GM21717 (cell line): Measurements from ENCODE around the gene SLC24A4.
"Not testable (repeated sequence)": the region's sequence is repeated elsewhere in the genome, so short reads cannot be mapped to it uniquely, and the experiment has no call there.

ENCODE experiments used
- ATAC-seq: cut with Tn5 transposase; IDR thresholded peaks from one replicate; pipeline ENCODE4 v1.9.1; 2021; ENCODE audit warnings: mild to moderate bottlenecking, moderate library complexity; ENCODE audit not compliant: unreplicated experiment

The SLC24A4 gene

DNA sequence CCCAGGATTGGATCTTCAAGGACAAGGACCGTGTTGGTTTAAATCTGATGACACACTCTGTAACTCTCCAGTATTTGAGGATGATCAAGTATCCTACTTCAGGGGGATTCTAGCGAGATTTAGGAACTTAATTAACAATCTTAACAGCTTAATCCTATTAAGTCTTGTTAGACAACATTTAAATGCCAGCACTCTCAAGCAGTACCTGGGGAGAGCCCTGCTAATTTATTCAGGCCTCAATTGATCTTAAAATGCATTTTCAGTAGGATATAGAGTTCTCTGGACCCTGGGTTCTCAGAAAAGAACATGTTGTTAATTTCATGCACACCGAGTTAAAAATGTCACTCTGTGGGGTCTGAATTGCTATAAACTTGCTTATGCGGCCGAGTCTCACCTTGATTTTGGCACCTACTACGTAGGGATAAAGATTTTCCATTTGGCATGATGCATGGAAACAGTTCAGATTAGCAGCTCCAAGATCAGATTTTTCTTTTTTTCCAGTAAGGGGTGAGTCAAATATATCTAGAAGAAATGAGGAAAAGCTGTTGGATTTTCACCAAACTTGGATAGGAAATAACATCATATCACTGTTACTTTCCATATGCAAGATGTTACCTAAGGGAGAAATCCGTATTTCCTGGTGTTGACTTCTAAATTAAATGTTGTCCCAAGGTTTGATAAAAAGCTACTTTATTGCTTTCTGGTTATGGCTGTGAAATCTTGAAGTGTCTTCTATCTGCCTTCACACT lies 76.1 kb downstream of the SLC24A4 start:
- ATAC-seq: no peak

DNA sequence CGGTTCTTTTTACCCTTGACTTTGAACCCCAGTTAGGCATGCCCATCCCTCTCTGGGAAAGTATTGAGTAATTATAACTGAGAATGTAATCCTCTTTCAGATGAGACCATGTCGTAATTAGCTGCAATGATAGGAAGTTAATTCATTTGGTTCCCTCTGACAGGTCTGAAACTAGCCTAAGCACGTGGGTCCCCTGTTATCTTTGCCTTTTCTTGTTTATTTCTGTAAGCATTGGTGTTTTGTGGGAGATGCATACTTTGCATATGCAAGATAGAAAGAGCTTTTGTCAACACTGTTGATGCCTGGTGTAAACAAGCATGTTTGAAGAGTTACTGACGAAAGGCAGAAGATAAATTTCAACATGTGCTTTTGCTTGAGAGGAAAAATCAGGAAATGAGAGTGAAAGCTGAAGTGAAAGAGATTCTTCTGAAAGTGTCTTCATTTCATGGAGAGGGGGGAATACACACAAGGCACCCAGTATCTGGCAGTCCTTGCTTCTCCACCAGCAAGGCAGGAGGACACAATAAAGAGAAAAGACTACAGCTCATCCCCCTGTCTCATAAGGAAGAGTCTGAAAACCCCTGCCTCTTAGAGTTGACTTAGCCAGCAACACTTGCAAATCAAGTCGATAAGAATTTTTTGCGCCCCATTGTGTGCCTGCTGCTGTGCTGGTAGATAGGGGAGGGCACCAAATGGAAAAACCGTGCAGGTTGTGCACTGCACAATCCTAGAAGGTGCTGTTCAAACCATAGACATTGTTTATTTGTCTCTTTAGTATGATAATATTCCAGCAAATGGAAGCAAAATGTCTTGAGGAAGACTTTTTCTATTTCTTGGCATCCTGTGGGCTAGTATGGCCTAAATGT lies 77.8 kb downstream of the SLC24A4 start:
- peak; percentile 74 for ATAC-seq

DNA sequence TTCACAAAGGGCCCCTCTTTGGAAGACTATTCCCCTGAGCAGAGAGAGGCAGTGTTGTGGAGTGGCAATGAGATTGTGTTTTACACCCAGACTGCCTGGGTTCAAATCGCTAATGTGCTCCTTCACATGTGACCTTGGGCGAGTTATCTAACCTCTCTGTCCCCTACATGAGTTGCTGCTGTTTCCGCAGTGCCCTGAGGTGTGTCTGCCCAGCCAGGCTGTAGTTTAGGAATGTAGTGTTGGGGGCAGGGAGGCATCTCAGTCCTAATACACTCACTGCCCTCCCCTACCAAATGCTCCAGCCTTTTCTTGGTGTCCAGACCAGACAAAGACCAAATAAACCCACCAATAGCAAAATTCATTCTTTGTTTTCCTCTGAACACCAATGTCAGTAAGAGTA lies 78.6 kb downstream of the SLC24A4 start:
- no peak for ATAC-seq

DNA sequence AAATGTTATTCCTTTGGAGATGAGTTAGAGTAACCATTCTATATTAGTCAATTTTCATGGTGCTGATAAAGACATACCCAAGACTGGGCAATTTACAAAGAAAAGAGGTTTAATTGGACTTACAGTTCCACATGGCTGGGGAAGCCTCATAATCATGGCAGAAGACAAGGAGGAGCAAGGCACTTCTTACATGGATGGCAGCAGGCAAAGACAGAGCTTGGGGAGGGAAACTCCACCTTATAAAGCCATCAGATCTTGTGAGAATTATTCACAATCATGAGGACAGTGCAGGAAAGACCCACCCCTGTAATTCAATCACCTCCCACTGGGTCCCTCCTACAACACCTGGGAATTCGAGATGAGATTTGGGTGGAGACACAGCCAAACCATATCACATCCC lies 79.5 kb downstream of the SLC24A4 start:
- ATAC-seq: not testable (repeated sequence)

DNA sequence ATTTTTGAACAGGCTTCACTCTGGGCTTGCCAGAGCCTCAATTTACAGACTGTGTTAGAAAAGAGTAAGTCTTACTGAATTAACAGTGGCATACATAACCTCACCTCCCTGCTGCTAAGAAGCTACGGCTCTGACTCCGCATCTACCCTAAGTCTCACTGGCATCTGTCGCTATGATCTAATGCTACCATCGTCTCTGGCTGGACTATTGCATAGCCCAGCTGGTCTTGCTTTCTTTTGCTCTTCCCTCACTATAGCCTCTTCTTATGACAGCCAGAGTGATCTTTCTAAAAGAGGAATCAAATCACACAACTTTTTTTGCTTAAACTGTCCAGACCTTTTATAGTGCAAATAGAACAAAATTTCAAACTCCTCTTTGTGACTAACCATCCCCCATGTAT lies 81.1 kb downstream of the SLC24A4 start:
- no peak for ATAC-seq

DNA sequence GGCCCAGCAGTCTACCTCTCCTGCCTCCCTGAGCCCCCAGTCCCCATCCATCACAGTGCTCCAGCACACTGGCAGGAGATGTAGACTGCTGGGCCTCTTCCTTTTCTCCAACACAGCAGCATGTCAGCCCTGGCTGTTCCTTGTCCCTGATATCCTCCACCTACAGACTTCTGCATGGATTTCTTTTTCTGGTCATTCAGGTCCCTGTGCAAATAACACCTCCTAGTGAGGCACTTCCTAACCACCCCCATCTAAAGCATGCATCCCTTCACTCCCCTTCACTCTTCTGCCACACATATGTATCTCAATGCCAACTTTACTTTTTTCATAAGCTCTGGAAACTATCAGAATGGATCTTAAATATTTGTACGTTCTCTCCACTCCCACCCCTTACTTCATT lies 81.5 kb downstream of the SLC24A4 start:
- ATAC-seq: no peak

DNA sequence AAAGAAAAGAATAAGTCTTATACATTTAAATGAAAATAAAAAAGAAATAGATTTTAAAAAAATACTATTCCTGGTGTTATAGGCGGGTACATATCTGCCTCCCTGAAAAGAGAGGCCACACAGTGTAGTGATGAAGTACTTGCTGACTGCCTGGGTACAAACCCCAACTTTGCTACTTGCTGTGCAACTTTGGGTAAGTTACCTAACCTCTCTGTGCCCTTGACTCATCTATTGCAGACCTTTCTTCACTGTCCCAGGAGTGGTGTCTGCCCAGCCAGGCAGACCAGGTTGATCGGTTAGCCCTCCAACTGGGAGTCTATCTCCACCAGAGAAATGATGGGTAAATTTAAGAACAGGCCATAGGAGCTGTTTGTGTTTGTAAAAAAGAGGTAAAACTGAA lies 82.0 kb downstream of the SLC24A4 start:
- ATAC-seq: no peak

DNA sequence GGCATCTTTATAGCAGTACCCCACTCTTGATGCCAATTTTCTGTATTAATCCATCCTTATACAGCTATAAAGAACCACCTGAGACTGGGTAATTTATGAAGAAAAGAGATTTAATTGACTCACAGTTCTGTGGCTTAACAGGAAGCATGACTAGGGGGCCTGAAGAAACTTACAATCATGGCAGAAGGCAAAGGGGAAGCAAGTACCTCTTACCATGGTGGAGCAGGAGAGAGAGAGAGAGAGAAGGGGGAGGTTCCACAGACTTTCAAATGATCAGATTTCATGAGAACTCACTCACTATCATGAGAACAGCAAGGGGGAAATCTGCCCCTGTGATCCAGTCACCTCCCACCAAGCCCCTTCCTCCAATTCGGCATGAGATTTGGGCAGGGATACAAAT lies 84.4 kb downstream of the SLC24A4 start:
- ATAC-seq: no peak

DNA sequence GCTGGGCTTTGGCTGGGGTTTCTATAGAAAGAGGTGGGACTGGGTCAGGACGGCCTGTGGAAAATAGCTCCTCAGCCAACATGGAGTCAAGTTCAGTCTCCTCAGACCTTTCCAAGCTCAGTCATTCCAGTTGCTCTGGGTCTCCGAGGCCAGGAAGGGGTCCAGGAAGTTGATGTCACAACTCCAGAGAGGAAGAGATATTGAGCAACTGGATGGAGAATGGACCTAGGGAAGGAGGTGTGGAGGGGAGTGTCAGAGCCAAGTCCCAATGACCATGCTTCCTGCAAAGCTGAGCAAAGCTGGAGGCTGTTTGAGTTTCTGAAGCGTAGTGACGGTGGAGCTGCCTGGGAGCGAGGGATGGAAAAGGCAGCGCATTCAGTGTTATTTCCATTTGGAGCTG lies 86.1 kb downstream of the SLC24A4 start:
- ATAC-seq: no peak

DNA sequence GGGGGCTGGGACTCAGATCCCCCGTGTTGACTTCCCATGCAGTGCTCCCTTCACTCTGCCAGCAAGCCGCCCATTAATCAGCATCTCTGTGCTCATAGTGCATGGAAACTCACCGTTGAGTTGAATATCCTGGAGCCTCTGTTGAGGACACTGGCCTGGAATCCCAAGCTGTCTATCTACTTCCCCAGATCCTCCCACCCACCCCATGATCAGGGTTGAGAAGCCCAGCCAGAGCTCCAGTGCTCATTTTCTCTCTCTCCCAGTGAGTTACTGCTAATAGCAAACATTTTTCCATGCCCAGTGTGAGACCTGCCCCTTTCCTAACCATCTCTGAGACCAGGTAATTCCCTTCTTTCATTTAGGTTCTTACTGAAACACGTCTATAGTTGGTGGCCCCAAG lies 88.2 kb downstream of the SLC24A4 start:
- ATAC-seq: no peak

DNA sequence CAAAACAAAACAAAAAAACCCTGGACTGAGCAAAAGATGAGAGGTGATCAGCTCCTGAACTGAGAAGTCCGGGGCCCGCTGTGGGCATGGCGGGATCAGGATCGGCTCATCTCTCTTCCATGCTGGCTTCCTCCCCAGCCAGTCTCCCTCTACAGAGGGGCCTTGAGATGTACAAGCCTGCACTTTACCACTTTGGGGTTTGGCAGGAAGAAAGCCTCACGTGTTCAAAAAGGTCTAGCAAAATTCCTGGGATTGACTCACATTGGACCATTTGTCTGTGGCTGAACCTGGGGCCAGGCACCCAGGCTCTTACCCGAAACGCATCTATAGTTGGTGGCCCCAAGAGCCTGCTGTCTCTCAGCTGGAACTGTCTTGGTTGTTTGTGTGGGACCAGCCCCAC lies 89.0 kb downstream of the SLC24A4 start:
- ATAC-seq: no peak

DNA sequence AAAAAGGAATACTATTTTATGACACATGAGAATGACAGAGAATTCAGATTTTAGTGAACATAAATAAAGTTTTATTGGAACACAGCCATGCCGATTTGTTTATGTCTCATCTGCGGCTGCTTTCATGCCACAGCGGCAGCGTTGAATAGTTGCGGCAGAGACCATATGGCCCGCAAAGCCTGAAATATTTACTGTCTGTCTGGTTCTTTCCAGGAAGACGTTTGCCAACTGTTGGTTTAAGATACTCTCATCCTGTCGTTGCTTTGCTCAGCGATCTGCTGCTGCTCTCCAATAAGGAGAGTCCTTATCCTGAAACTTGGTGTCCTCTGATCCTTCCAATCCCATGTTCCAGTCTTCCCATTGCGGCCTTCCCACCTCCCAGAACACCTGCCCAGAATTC lies 89.9 kb downstream of the SLC24A4 start:
- ATAC-seq: no peak

DNA sequence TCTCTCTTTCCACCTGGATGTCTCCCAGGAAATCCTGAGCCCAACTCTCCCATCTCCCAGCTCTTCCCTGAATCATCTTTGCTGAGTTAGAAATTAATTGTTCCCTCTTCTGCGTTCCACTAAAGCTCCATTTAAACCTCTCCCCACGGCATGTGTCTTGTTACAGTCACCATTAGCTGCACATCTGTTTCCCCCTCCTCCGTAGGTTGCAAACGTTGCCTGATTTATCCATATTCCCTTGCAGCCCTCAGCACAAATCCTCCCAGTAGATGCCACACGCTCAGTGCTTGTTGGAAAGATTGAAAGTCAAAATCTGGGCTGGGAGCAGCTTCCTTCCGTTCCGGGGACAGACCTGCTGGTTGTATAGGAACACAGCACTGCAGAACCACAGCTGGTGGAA lies 90.4 kb downstream of the SLC24A4 start:
- no peak for ATAC-seq

DNA sequence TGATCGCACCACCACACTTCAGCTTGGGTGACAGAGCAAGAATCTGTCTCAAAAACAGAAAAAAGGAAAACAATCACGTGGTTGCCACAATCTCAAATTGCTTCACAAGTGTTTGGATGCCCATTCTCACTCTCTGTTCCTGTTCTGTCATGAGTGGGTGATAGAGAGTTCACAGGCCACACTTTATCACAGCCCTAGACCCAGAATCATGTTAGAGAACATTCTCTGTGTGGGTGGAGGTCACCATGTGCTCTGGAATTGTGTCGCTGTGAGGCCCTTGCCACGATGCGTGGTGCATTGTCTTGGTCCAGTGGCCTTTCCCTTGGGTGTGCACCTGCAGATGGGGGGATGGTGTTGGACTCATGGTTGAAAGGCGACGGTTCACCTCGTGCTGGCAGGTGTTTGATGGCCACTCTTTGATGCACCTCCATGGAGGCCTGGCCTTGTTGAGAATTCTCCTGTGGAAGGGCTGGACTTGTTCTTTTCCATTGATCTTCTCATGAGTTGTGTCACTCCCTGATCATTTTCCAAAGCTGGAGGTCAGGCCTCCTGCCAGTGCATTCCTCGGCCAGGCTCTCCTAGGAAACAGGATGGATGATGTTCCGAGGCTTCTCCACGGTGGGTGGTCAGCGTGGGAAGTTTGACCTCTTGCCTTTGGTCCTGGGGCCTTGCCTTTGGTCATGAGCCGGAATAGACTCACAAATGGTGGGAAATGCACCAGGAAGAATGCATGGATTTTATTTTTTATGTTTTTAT lies 91.9 kb downstream of the SLC24A4 start:
- ATAC-seq: no peak

DNA sequence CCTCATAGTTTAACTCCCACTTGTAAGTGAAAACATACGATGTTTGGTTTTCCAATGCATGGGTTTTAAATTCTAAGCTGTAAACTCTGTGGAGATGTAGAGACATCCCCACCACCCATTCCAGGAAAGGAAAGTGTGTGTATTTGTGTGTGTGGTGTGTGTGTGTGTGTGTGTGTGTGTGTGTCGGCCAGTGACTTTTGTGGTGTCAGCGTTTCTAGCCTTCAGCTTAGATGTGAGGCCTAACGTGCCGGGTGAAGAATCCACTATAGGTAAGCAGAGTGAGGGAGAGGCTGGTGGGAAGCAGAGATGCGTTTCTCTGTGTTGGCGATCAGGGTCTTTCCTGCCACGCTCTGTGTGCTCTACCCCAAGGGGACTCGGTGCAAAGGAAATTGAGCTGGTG lies 93.0 kb downstream of the SLC24A4 start:
- ATAC-seq: no peak

DNA sequence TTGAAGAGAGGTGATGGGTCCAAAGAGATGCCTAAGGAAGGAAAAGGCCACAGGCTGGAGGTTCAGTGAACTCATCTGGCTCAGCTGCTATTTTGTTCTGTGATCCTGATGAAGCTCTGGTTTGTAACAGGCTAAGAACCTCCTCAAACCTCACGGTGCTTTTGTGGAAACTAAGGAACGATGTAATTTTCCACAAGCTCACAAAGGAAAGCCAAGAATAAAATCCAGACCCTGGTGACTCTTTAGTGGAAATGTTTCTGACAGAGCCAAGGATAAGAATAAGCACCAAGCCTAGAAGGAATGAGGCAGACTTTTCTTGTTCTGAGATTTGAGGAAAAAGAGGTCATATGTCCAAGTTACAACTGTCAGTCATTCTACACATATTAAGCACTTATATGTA lies 93.6 kb downstream of the SLC24A4 start:
- ATAC-seq: no peak

DNA sequence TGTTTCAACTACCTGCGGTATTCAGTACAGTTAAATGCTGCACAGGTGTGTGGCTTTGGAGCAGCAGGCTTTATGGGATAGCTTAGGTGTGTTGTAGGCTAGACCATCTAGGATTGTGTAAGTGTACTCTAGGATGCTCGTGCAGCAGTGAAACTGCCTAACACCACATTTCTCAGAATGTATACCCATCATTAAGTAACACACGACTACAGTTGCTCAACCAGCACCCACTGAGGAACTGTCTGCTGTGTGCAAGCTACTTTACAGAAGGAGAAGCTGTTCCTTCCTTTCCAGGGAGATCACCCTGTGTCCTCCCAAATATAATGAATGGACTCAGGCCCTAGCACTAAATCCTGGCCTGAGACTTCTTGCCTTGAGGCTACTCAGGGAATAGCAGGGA lies 94.8 kb downstream of the SLC24A4 start:
- ATAC-seq: no peak

DNA sequence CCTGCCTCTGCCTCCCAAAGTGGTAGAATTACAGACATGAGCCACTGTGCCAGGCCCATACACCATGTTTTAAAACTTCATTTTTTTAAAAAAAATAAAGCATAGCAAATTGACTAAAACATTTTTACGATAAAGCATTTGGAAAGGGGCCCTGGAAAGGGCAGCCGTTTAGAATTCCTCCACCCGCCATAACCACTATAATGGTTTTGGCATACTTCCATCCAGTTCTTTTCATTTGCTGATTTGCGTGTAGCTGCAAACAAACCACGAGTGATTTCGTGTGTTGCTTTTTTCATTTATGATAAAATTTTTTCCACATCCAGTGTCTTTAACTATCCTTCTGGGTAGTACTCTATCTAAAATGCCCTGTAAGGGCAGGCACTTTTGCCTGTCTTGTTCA lies 98.8 kb downstream of the SLC24A4 start:
- no peak for ATAC-seq

DNA sequence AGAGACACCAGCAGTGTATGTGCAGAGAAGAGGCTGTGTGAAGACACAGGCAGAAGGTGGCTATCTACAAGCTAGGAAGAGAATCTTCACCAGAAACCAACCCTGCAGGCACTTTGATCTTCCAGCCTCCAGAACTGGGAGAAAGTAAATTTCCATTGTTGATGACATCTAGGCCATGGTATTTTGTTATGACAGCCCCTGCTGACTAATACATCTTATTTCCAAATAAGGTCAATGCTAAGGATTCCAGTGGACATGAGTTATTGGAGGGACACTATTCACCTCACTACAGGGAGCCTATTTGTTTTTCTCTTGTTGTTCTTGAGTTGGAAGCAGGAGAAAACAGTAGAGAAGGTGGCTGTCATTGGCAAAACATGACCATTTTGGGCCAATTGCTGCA lies 102.1 kb downstream of the SLC24A4 start:
- no peak for ATAC-seq

DNA sequence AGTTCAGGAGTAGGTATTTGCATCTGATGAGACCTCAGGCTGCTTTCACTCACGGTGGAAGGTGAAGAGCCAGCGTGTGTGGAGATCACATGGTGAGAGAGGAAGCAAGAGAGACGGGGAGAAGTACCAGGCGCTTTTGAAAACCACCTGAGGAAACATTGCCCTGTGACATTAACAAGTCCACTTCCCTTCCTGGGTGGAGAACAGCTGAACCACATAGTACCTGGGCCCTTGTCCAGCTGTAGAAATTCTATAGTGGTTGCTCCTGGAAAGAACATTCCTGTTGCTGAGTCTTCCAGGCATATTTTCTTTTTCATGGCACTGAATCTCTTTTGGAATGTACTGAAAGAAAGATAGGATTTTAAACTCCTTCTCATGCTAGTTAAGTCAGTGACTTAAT lies 103.3 kb downstream of the SLC24A4 start:
- no peak for ATAC-seq

DNA sequence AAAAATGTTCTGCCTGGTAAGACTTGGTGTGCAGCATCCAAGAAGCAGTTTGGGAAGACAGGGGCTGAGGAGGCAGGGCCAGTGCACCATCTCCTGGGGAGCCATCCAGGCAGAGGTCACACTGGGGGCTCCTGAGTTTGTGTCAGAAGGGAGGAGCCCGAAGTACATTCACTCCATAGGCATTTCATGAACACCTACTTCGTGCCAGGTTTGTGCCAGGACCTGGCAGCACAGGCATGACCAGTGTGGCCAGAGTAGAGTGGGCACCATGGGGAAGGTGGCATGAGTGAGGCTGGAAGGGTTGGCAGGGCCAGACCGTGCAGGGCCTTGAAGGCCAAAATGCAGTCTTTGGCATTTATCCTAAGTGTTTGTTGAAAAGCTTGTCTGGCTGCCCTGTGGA lies 104.1 kb downstream of the SLC24A4 start:
- no peak for ATAC-seq

DNA sequence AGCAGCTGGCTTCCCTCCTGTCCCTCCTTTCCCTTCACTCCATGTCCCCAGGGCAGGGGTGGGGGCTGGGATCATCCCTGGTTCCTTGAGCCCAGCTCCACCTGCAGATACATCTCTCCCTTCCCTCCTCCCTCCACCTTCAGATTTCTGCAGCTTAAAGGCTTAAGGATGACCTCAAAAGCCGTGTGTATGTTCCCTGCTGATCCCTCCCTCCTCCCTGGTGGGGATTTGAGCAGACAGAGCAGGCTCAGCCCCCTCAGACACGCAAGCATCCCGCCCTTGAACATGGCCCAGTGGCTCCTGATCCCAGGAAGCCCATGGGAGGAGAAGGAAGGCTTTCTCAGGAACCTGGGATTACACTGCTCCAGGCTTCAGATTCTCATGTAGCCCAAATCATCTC lies 107.7 kb downstream of the SLC24A4 start:
- no peak for ATAC-seq
